SU-DHL-6 (cell line): Measurements from ENCODE around the gene PTS.

Experiments used
- H2AFZ ChIP-seq: fragments of 200-600 bp; sonication (generic); 2 replicates; pipeline ENCODE4 v1.6.1; 2014; ENCODE audit warnings: low read depth, mild to moderate bottlenecking, moderate library complexity, mixed read lengths, antibody characterized with exemption, low read length; ENCODE audit not compliant: severe bottlenecking
- H3F3A ChIP-seq: fragments of 200-600 bp; shearing (Covaris generic); 2 replicates; pipeline ENCODE4 v1.6.0; 2016; ENCODE audit warnings: antibody characterized with exemption, mild to moderate bottlenecking; ENCODE audit not compliant: insufficient read depth
- H3K27ac ChIP-seq: fragments of 200-600 bp; sonication (generic); 2 replicates; pipeline ENCODE4 v1.5.1; 2016; ENCODE audit warnings: low read depth, mild to moderate bottlenecking, low read length, moderate library complexity, mixed read lengths
- H3K27me3 ChIP-seq: fragments of 200-600 bp; sonication (generic), shearing (Covaris generic); 2 replicates; pipeline ENCODE4 v1.6.0; 2014; ENCODE audit warnings: mild to moderate bottlenecking, low read length
- H3K36me3 ChIP-seq: fragments of 200-600 bp; sonication (generic); 2 replicates; pipeline ENCODE4 v1.6.1; 2014; ENCODE audit warnings: mild to moderate bottlenecking, low read length, mixed read lengths
- H3K4me2 ChIP-seq: fragments of 300-600, 200-600 bp; shearing (Covaris generic), sonication (generic); 2 replicates; pipeline ENCODE4 v1.6.0; 2014; ENCODE audit warnings: low read length, low read depth, mild to moderate bottlenecking; ENCODE audit not compliant: poor library complexity, severe bottlenecking
- H3K4me3 ChIP-seq: fragments of 200-600 bp; sonication (generic); 2 replicates; pipeline ENCODE4 v1.5.1; 2014; ENCODE audit warnings: antibody characterized with exemption, low read length, mild to moderate bottlenecking, mixed read lengths; ENCODE audit not compliant: insufficient read depth, poor library complexity, severe bottlenecking
- H3K79me2 ChIP-seq: fragments of 200-600 bp; sonication (generic); 2 replicates; pipeline ENCODE4 v1.6.1; 2014; ENCODE audit warnings: mild to moderate bottlenecking, low read length, moderate library complexity; ENCODE audit not compliant: insufficient read depth
- H3K9ac ChIP-seq: fragments of 200-600 bp; sonication (generic); 2 replicates; pipeline ENCODE4 v1.7.0; 2014; ENCODE audit warnings: mild to moderate bottlenecking, low read length
- H3K9me2 ChIP-seq: fragments of 200-600 bp; sonication (generic); replicated peaks from 2 replicates; pipeline ENCODE4 v1.6.1; 2014; ENCODE audit warnings: low read length; ENCODE audit not compliant: insufficient read depth
- H3K9me3 ChIP-seq: fragments of 200-600 bp; sonication (generic); 2 replicates; pipeline ENCODE4 v1.6.1; 2014; ENCODE audit warnings: low read length, mixed read lengths; ENCODE audit not compliant: insufficient read depth
- H4K20me1 ChIP-seq: fragments of 200-600 bp; sonication (generic); 2 replicates; pipeline ENCODE4 v1.6.1; 2014; ENCODE audit warnings: low read depth, mild to moderate bottlenecking, antibody characterized with exemption, low read length, moderate library complexity, mixed read lengths
- EZH2phosphoT487 ChIP-seq: fragments of 200-600 bp; sonication (generic), shearing (Covaris generic); conservative IDR thresholded peaks from 2 replicates; pipeline ENCODE4 v1.6.1; 2018; ENCODE audit warnings: mild to moderate bottlenecking, antibody characterized with exemption, low read length, moderate library complexity, mixed read lengths
- TF ChIP-seq, protein P1 (sequence below): fragments of 200-600 bp; sonication (generic); IDR thresholded peaks from one replicate; pipeline ENCODE4 v1.5.1; 2017; ENCODE audit warnings: antibody characterized with exemption, mild to moderate bottlenecking, low read length, moderate library complexity; ENCODE audit not compliant: insufficient read depth, poor library complexity, severe bottlenecking

The PTS gene

DNA sequence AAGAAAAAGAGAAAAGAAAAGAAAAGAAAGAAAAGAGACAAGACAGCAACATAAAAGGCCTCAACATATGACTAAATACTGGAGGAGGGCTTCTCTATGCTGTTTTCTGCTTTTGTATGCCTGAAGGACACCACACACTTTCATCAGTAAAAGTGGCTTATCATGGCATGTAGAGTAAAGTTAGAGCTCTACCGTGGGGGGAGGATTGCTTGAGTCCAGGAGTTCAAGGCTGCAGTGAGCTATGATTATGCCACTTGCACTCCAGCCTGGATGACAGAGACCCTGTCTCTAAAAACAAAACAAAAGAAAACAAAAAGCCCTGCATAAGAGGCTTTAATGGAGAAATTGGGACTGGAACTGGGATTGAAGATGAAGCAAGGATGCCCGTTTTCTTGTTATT, 5.7 kb downstream of the PTS start:
- H3K36me3 ChIP-seq = peaks cover 13% of the 10 kb centered on the region; the same call in 1 of the 2 replicates
- no peak for TF ChIP-seq EZH2phosphoT487
- TF ChIP-seq, protein P1, sequence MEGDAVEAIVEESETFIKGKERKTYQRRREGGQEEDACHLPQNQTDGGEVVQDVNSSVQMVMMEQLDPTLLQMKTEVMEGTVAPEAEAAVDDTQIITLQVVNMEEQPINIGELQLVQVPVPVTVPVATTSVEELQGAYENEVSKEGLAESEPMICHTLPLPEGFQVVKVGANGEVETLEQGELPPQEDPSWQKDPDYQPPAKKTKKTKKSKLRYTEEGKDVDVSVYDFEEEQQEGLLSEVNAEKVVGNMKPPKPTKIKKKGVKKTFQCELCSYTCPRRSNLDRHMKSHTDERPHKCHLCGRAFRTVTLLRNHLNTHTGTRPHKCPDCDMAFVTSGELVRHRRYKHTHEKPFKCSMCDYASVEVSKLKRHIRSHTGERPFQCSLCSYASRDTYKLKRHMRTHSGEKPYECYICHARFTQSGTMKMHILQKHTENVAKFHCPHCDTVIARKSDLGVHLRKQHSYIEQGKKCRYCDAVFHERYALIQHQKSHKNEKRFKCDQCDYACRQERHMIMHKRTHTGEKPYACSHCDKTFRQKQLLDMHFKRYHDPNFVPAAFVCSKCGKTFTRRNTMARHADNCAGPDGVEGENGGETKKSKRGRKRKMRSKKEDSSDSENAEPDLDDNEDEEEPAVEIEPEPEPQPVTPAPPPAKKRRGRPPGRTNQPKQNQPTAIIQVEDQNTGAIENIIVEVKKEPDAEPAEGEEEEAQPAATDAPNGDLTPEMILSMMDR = no peak
- H3K9me3 ChIP-seq = no peaks in the 10 kb centered on the region
- no peaks in the 10 kb centered on the region for H4K20me1 ChIP-seq
- H3K79me2 ChIP-seq = peaks cover 20% of the 10 kb centered on the region
- no peak overlapping the region for H3K9ac ChIP-seq
- H3K4me2 ChIP-seq = no peak overlapping the region
- H3K9me2 ChIP-seq = no peaks in the 10 kb centered on the region
- H2AFZ ChIP-seq = no peak overlapping the region
- H3F3A ChIP-seq = no peaks in the 10 kb centered on the region
- H3K4me3 ChIP-seq = no peak overlapping the region
- H3K27me3 ChIP-seq = no peaks in the 10 kb centered on the region
- no peak overlapping the region for H3K27ac ChIP-seq

DNA sequence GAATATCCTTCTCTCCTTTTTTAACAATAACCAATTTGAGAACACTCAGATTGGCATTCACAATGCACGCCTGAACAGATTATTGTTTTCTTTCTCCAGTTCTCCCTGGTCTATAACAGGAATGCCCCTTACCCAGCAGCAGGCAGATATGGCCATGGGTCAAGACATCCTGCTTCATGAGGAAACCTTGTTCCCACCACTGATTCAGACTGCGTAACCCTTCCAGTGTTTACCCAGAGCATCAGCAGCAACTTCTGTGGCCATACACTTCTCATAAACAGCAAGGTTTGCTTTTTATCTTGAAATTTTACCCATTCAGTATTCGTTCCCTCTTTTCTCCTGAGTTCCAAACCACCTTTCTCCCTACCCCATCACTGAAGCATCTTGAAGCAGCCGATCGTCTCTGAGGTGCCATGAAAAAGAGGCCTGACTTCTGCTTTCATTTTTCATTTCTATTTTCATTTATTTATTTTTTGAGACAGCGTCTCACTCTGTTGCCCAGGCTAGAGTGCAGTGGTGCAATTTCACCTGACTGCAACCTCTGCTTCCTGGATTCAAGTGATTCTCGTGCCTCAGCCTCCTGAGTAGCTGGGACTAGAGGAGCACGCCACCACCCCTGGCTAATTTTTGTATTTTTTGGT, 9.6 kb downstream of the PTS start:
- H4K20me1 ChIP-seq = no peaks in the 10 kb centered on the region
- H3K9me2 ChIP-seq = no peaks in the 10 kb centered on the region
- no peaks in the 10 kb centered on the region for H3K27me3 ChIP-seq
- no peaks in the 10 kb centered on the region for H3K79me2 ChIP-seq
- H2AFZ ChIP-seq = no peak overlapping the region
- H3K36me3 ChIP-seq = peaks cover 8% of the 10 kb centered on the region; the same call in 1 of the 2 replicates
- no peak overlapping the region for H3K9ac ChIP-seq
- no peak overlapping the region for H3K4me2 ChIP-seq
- H3F3A ChIP-seq = no peaks in the 10 kb centered on the region
- TF ChIP-seq EZH2phosphoT487 = no peak
- TF ChIP-seq, protein P1 = no peak
- no peak overlapping the region for H3K27ac ChIP-seq
- H3K9me3 ChIP-seq = no peaks in the 10 kb centered on the region
- H3K4me3 ChIP-seq = no peak overlapping the region

DNA sequence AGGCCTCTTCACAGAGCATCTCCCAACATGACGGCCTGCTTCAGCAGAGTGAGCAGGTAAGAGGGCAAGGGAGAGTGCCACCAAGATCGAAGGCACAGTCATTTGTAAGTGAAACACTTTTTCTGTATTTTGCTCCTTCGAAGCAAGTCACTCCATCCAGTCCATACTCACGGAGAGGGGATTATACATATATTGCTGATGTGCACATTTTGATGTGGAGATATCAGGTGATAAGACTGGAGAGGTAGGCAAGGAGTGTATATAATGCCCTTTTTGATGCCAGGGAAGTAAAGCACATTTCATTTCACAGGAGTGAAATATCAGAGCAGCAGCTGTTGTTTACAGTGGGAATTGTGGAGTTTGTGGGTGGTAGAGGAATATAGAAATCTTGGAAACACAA, 11.2 kb downstream of the PTS start:
- Histone ChIP-seq H3K36me3 (peaks cover 8% of the 10 kb centered on the region; the same call in 1 of the 2 replicates), H3K9me3 (no peaks in the 10 kb centered on the region), H3K9me2 (no peaks in the 10 kb centered on the region), H3K27me3 (no peaks in the 10 kb centered on the region), H2AFZ (no peak overlapping the region), H3F3A (no peaks in the 10 kb centered on the region), H3K27ac (no peak overlapping the region), H3K4me2 (no peak overlapping the region), H3K79me2 (no peaks in the 10 kb centered on the region), H4K20me1 (no peaks in the 10 kb centered on the region), H3K9ac (no peak overlapping the region), H3K4me3 (no peak overlapping the region)
- no peak for TF ChIP-seq EZH2phosphoT487
- TF ChIP-seq, protein P1 = no peak
